Neural progenitor cell (in vitro differentiated cells): ENCODE data around the gene ZNF777.

ENCODE experiments used
- EZH2 ChIP-seq: fragments of 200-600 bp; sonication (generic); IDR thresholded peaks from 2 replicates; pipeline ENCODE4 v1.6.1; 2017; ENCODE audit warnings: antibody characterized with exemption, mild to moderate bottlenecking, moderate library complexity
- TF ChIP-seq, protein P1 (sequence below): fragments of 200-600 bp; sonication (generic); IDR thresholded peaks from 2 replicates; pipeline ENCODE4 v1.5.1; 2017; ENCODE audit warnings: antibody characterized with exemption, mild to moderate bottlenecking

DNA sequence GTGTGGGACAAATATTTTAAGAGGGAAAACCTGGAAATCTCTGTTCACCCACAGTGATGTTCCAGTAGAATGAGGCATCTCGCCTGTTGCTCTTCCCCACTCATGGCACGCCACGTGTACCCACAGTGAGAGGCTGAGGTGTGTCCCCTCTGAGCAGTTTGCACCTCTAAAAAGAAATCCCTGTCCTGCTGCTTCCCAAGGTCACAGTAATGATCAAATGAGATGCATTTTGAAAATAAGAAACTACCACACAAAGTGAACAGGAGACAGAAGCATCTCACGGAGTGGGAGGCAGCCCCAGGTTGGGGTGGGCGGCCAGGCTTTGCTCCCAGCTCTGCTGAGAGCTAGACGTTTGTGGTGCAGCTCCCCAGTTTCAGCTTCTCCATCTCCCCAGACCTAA is 12.4 kb upstream of the ZNF777 start:
- TF ChIP-seq EZH2, result no peak
- TF ChIP-seq, protein P1, sequence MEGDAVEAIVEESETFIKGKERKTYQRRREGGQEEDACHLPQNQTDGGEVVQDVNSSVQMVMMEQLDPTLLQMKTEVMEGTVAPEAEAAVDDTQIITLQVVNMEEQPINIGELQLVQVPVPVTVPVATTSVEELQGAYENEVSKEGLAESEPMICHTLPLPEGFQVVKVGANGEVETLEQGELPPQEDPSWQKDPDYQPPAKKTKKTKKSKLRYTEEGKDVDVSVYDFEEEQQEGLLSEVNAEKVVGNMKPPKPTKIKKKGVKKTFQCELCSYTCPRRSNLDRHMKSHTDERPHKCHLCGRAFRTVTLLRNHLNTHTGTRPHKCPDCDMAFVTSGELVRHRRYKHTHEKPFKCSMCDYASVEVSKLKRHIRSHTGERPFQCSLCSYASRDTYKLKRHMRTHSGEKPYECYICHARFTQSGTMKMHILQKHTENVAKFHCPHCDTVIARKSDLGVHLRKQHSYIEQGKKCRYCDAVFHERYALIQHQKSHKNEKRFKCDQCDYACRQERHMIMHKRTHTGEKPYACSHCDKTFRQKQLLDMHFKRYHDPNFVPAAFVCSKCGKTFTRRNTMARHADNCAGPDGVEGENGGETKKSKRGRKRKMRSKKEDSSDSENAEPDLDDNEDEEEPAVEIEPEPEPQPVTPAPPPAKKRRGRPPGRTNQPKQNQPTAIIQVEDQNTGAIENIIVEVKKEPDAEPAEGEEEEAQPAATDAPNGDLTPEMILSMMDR, result no peak
